RKO (cell line): ENCODE results near the gene FAM110D.
A peak's percentile ranks its signal among the peaks of the same experiment; 100 is the strongest.

Experiments
- DNase-seq: peaks from one replicate; pipeline ENCODE4 v3.0.0-alpha.2; 2016; ENCODE audit warnings: low spot score

The FAM110D gene

GRCh38 chr1:26158908-26159742 is at the start of gene FAM110D:
TSS of gene FAM110D (plus strand) at chr1:26159079. CDS start at chr1:26161292, 2,213 bp downstream.
- DNase-seq = no peak

- DNase-seq = no peak
These were observed 49.4 kb upstream of the FAM110D start for GRCh38 chr1:26109229-26110164.

- DNase-seq = peak; percentile 74
These were observed 47.9 kb upstream of the FAM110D start for GRCh38 chr1:26110731-26111529.

- DNase-seq = peak; percentile 93
These were observed 47.1 kb upstream of the FAM110D start, which contains the start of gene PDIK1L for GRCh38 chr1:26111530-26112406. TSS of gene PDIK1L (plus strand) at chr1:26111824. CDS start at chr1:26114309, 2,485 bp downstream.

- DNase-seq = peak; percentile 39
These were observed 46.5 kb upstream of the FAM110D start for GRCh38 chr1:26112407-26112775.

- DNase-seq = no peak
These were observed 44.5 kb upstream of the FAM110D start for GRCh38 chr1:26114165-26114927.

- no peak for DNase-seq
These were observed 38.8 kb upstream of the FAM110D start for GRCh38 chr1:26119892-26120608.

GRCh38 chr1:26121854-26122773 is 36.8 kb upstream of the FAM110D start:
- no peak for DNase-seq

- DNase-seq = peak; percentile 49
These were observed 35.6 kb upstream of the FAM110D start for GRCh38 chr1:26122988-26123973.

- DNase-seq = no peak
These were observed 34.2 kb upstream of the FAM110D start for GRCh38 chr1:26124418-26125331.

- no peak for DNase-seq
These were observed 33.5 kb upstream of the FAM110D start for GRCh38 chr1:26125382-26125781.

- DNase-seq = no peak
These were observed 32.9 kb upstream of the FAM110D start for GRCh38 chr1:26125946-26126320.

- DNase-seq = no peak
These were observed 32.4 kb upstream of the FAM110D start for GRCh38 chr1:26126321-26127084.

GRCh38 chr1:26127235-26128163 is 31.4 kb upstream of the FAM110D start:
- no peak for DNase-seq
